NCI-H1105 treated with DMSO at 0.1 percent for 48 hours (cell line): ENCODE data around the gene SKIL.

Source experiments
- DNase-seq: peaks from one replicate; lab custom pipeline; 2025; lab: John Stamatoyannopoulos, UW

SKIL gene

GRCh38 chr3:170405101-170405500 lies 47.6 kb downstream of the SKIL start:
- DNase-seq = no peak

DNA sequence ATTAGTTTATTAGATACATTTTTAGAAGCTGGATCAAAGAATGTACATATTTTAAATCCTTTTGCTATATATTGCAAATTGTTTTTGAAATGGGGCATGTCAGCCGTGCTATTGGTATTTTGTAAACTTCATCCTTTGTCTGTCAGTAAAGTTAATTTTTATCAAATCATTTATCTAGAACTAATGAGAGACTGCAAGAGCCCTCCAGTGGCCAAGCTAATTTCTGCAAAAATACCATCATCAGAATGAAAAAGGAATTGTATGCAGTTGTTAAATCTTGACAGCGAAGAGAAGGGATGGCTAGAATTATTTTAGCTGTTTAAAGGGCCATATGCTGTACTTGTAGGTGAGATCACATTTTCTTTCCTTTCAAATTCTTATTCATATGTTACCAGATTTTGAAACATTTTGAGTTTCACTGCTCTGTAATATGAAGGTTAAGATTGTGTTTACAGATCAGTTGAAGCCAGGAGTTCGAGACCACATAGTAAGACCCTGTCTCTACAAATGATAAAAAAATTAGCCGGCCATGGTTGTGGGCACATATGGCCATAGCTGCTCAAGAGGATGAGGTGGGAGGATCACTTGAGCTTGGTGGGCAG lies 53.0 kb downstream of the SKIL start:
- peak; percentile 78 for DNase-seq

GRCh38 chr3:170413291-170413690 lies 55.8 kb downstream of the SKIL start:
- DNase-seq = no peak

- peak; percentile 84 for DNase-seq
These were observed 56.7 kb downstream of the SKIL start for GRCh38 chr3:170414202-170414663.

DNA sequence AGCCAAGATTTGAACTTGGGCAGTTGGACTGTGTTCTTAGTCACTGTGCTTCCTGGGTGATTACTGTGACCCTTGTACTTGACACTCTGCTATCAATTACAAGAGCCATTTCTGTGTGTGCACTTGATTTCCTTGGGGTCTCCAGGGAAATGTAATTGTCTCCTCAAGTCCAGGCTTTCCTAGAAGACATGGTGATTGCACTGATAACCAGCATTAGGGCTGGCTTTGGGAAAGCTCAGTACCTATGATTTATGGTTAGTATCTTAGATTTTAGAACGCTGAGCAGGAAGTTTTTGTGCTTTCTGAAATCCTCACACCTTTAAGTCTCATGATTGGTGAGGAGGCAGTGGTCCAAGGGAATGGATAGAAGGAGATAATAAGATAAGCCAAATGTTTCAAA lies 59.6 kb downstream of the SKIL start:
- DNase-seq = no peak

- no peak for DNase-seq
These were observed 61.2 kb downstream of the SKIL start, which contains the start of gene CLDN11 for GRCh38 chr3:170418422-170419398. CLDN11 (plus strand) TSS chr3:170418868; CDS start chr3:170419067, 199 bp downstream.

- no peak for DNase-seq
These were observed 62.1 kb downstream of the SKIL start for GRCh38 chr3:170419557-170420087.

GRCh38 chr3:170420307-170420821 lies 62.8 kb downstream of the SKIL start:
- DNase-seq = no peak

GRCh38 chr3:170421111-170421641 lies 63.7 kb downstream of the SKIL start:
- DNase-seq = no peak

DNA sequence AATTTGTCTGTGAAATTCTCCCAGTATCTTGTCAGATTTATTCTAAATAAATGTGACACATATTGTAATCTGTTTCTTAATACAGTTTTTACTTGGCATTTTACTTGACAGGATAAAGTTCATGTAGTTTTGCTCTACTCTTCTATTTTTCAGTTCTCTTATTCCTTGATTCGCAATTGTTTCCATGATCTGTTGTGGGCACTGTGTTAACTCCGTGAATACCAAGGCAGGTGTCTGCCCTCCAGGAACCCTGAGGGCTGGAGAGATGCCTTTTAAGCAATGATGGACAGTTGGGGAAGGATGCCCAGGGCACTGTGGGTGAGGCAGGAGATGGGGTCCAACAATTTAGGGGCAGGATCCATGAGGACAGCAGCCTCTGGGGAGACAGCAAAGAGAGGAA lies 64.2 kb downstream of the SKIL start:
- DNase-seq = no peak

DNA sequence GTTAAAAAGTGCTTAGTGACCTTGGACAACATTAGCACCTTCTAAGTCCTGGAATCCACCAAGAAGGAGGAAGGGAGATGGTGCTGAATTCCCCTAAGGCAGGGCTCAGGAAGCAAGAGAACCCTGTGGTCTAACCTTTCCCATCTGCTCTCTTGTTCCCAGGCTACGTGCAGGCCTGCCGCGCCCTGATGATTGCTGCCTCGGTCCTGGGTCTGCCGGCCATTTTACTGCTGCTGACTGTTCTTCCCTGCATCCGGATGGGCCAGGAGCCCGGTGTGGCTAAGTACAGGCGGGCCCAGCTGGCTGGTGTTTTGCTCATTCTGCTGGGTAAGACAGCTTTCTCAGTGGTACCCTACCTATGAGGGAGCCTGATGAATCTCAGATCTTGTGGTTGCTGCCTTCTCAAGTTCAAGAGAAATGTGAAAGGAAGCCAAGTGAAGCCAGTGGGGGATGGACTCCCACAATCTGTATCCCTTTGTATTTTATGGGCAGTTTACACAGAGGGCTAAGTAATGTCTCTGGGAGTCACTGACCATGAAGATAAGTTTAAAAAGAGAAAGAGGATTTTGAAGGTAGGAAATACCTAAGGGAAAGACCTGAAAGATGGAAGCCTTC lies 65.6 kb downstream of the SKIL start:
- DNase-seq = no peak

DNA sequence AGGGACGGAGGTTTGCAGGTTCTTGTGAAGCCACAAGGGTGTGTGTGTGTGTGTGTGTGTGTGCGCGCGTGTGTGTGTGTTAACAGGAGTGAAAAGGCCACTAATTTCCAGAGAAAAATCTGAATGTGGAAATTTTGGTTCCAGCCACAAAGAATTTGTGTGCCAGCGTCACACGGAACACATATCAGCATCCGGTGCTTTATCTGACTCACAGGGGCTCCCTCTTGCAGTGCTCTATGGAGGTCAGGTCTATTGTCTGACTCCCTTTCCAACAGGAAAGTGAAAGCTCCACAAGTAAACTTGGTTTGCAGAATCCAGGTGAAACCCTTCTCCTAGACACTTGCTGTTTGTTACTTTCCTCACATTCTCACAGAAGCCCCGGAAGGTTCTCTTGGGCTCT lies 67.4 kb downstream of the SKIL start:
- no peak for DNase-seq

- DNase-seq = no peak
These were observed 68.2 kb downstream of the SKIL start for GRCh38 chr3:170425491-170426239.

GRCh38 chr3:170426240-170426797 lies 68.8 kb downstream of the SKIL start:
- DNase-seq = no peak

GRCh38 chr3:170428095-170428494 lies 70.6 kb downstream of the SKIL start:
- DNase-seq = no peak

GRCh38 chr3:170429050-170429449 lies 71.5 kb downstream of the SKIL start:
- DNase-seq = no peak

DNA sequence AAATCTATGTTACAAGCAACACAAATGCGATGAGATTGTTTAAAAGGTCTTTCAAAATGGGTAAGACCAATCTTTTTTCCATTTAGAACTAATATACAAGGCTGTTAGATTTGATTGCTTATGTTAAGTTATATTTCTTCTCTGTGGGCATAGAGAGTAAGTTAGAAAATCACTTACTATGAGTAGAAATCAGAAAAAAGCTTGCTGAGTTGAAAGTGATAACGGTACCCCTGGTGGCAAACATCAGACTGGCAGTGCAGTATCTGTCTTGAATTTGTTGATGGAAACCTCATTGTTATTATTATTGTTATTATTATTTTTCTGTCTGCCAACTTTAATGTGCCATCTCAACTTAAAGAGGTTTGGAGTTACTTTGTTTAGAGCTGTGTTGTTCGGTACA lies 73.5 kb downstream of the SKIL start:
- no peak for DNase-seq

DNA sequence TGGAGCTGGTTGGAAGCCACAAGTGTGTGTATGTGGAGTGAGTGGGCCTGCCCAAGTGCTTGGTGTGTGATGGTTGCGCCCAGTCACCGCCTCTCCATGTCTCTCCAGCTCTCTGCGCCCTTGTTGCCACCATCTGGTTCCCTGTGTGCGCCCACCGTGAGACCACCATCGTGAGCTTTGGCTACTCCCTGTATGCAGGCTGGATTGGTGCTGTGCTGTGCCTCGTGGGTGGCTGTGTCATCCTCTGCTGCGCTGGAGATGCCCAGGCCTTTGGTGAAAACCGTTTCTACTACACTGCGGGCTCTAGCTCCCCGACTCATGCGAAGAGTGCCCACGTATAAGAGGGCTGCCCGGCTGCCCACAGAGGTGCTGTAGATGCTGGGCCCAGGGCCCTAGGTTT lies 74.9 kb downstream of the SKIL start:
- DNase-seq = no peak

- no peak for DNase-seq
These were observed 79.2 kb downstream of the SKIL start for GRCh38 chr3:170436697-170437096.

- DNase-seq = no peak
These were observed 79.7 kb downstream of the SKIL start for GRCh38 chr3:170437176-170437575.
